ENCODE data around the gene COG7.

GRCh38 chr16:23353440-23353839 is 99.5 kb downstream of the COG7 start:
- TF ChIP-seq JUND (IDR thresholded peaks at IDR 0.05) (no peak), POLR2AphosphoS5 (IDR thresholded peaks at IDR 0.05; ENCODE audit: low read depth, low read length) (no peak), SIN3A (IDR thresholded peaks at IDR 0.05; ENCODE audit: borderline replicate concordance, low read depth, low read length) (no peak), TAF1 (IDR thresholded peaks at IDR 0.05; ENCODE audit: borderline replicate concordance, low read depth, low read length) (no peak), PBX3 (IDR thresholded peaks at IDR 0.05) (no peak), NRF1 (IDR thresholded peaks at IDR 0.05; ENCODE audit: low read depth, low read length) (no peak), FOXM1 (IDR thresholded peaks at IDR 0.05; ENCODE audit: low read depth) (no peak), USF1 (IDR thresholded peaks at IDR 0.05; ENCODE audit: borderline replicate concordance, low read depth) (no peak)
